K562 (cell line): Measurements from ENCODE around the gene ZCCHC3. TPM values are rescaled to one million over a fixed set of nuclear protein-coding genes. Genes with fewer than 3 reads are reported as not detected.

Experiments
- ATF7 ChIP-seq: fragments of 450-650 bp; IDR thresholded peaks from 2 replicates; pipeline ENCODE4 v1.7.1; 2014; ENCODE audit warnings: mild to moderate bottlenecking, moderate library complexity
- ERF ChIP-seq: fragments of 450-650 bp; formaldehyde crosslinking; IDR thresholded peaks from 2 replicates; pipeline ENCODE4 v1.4.0; 2020; ENCODE audit warnings: mild to moderate bottlenecking, mixed read lengths
- ETS2 ChIP-seq: IDR thresholded peaks from 2 replicates; pipeline ENCODE4 v1.6.1; 2016; ENCODE audit warnings: borderline replicate concordance, missing genetic modification characterization, mild to moderate bottlenecking, moderate library complexity, missing compliant biosample characterization; ENCODE audit not compliant: poor library complexity, severe bottlenecking
- FOXJ3 ChIP-seq: sonication (generic); formaldehyde crosslinking; IDR thresholded peaks from 2 replicates; pipeline ENCODE4 v1.4.0; 2020; ENCODE audit warnings: mild to moderate bottlenecking, missing genetic modification reagents
- ILF3 ChIP-seq: fragments of 450-650 bp; IDR thresholded peaks from 2 replicates; pipeline ENCODE4 v1.6.1; 2018; ENCODE audit warnings: antibody characterized with exemption, mild to moderate bottlenecking, moderate library complexity, borderline replicate concordance
- MLX ChIP-seq, 2 experiments: fragments of 450-650 bp in 1 of 2; sonication (generic) in 1 of 2; formaldehyde crosslinking; conservative IDR thresholded peaks; 2 replicates each; pipeline versions ENCODE4 v1.4.0 to v1.8.1; 2020 to 2022; ENCODE audit warnings: mild to moderate bottlenecking in 1 of 2, missing genetic modification reagents in 1 of 2
- MXD1 ChIP-seq: fragments of 250-450 bp; sonication (Bioruptor Pico); IDR thresholded peaks from 2 replicates; pipeline ENCODE4 v1.8.0; 2021; ENCODE audit warnings: borderline replicate concordance, mild to moderate bottlenecking, moderate library complexity; ENCODE audit not compliant: poor library complexity, severe bottlenecking
- NFIC ChIP-seq: fragments of 450-650 bp; IDR thresholded peaks from 2 replicates; pipeline ENCODE4 v1.6.1; 2017; ENCODE audit warnings: mild to moderate bottlenecking, inconsistent platforms
- PHF20 ChIP-seq: fragments of 450-650 bp; IDR thresholded peaks from 2 replicates; pipeline ENCODE4 v1.6.1; 2018; ENCODE audit not compliant: partially characterized antibody
- POLR2B ChIP-seq: fragments of 450-650 bp; IDR thresholded peaks from 2 replicates; pipeline ENCODE4 v1.6.1; 2018; ENCODE audit warnings: low read depth; ENCODE audit not compliant: partially characterized antibody
- POLR2H ChIP-seq: IDR thresholded peaks from 2 replicates; pipeline ENCODE4 v1.6.1; 2016; ENCODE audit warnings: missing genetic modification characterization, low read depth, mild to moderate bottlenecking, control low read depth, missing compliant biosample characterization, moderate library complexity
- PURB ChIP-seq: sonication (generic); formaldehyde crosslinking; IDR thresholded peaks from 2 replicates; pipeline ENCODE4 v1.9.0; 2021; ENCODE audit warnings: low read depth, mild to moderate bottlenecking, missing genetic modification reagents
- RBM25 ChIP-seq: fragments of 200-400 bp; formaldehyde crosslinking; IDR thresholded peaks from 2 replicates; pipeline ENCODE4 v1.6.1; 2018; ENCODE audit warnings: low read length, low read depth, moderate library complexity; ENCODE audit not compliant: severe bottlenecking
- SMAD1 ChIP-seq: fragments of 150-350 bp; IDR thresholded peaks from 2 replicates; pipeline ENCODE4 v1.6.1; 2014; ENCODE audit warnings: low read length, low read depth; ENCODE audit not compliant: partially characterized antibody
- TCFL5 ChIP-seq: fragments of 250-450 bp; sonication (Bioruptor Pico); conservative IDR thresholded peaks from 2 replicates; pipeline ENCODE4 v1.6.1; 2021; ENCODE audit warnings: mild to moderate bottlenecking, moderate library complexity, matching md5 sums
- ZFP30 ChIP-seq: fragments of 250-450 bp; sonication (Bioruptor Pico); IDR thresholded peaks from 2 replicates; pipeline ENCODE4 v1.8.0; 2022; ENCODE audit warnings: moderate library complexity, mild to moderate bottlenecking, inconsistent platforms, borderline replicate concordance
- ZNF239 ChIP-seq: fragments of 250-450 bp; sonication (Bioruptor Pico); IDR thresholded peaks from 2 replicates; pipeline ENCODE4 v1.4.0; 2020; ENCODE audit warnings: mild to moderate bottlenecking
- ZNF644 ChIP-seq: fragments of 200-800 bp; sonication (Bioruptor generic); IDR thresholded peaks from 2 replicates; pipeline ENCODE4 v1.6.1; 2016; ENCODE audit warnings: low read depth, missing genetic modification characterization, missing compliant biosample characterization
- ZNF785 ChIP-seq: fragments of 250-450 bp; sonication (Bioruptor Pico); IDR thresholded peaks from 2 replicates; pipeline ENCODE4 v1.4.0; 2020; ENCODE audit warnings: mild to moderate bottlenecking
- polyA plus RNA-seq, 8 experiments: library from polyadenylated mRNA; depleted of rRNA in 4 of 8; stranded (reverse) in 5 of 8; unstranded in 3 of 8; fragments of >200 nt; fragmentation: Nextera tagmentation in 2 of 8; fragmentation: Illumina TruSeq in 1 of 8; extraction: Ambion mirVana in 2 of 8; extraction: Trizol in 1 of 8; gene quantifications; 2 replicates each; pipeline versions ENCODE4 v1.2.1 to v1.2.3, GENCODE V29; 2011 to 2014; ENCODE audit warnings: inconsistent platforms in 1 of 8, missing spikeins in 1 of 8
- total RNA-seq, 7 experiments: library from RNA; depleted of rRNA in 6 of 7; stranded (reverse); fragments of >200 nt in 6 of 7; fragmentation: Illumina TruSeq in 2 of 7; extraction: Trizol in 2 of 7; gene quantifications; 2 replicates each; pipeline versions ENCODE4 v1.2.1 to v1.2.3, GENCODE V29; 2011 to 2021; ENCODE audit warnings: low replicate concordance in 1 of 7
- TF ChIP-seq, protein P1 (sequence below), 3 experiments: fragments of 200-800 bp in 1 of 3; fragments of 250-450 bp in 1 of 3; fragments of 450-650 bp in 1 of 3; sonication (Bioruptor Pico) in 1 of 3; sonication (Bioruptor generic) in 1 of 3; formaldehyde crosslinking in 1 of 3; IDR thresholded peaks; 2 replicates each; pipeline versions ENCODE4 v1.6.1 to v1.8.0; 2016 to 2022; ENCODE audit warnings: mild to moderate bottlenecking in 2 of 3, missing genetic modification characterization in 2 of 3, missing compliant biosample characterization in 1 of 3, moderate library complexity in 1 of 3
- TF ChIP-seq, protein P2 (sequence below): fragments of 250-450 bp; sonication (Bioruptor Pico); IDR thresholded peaks from 2 replicates; pipeline ENCODE4 v1.4.0; 2020; ENCODE audit warnings: borderline replicate concordance

ZCCHC3 gene
- total and polyA plus RNA-seq, 9 of the 15 experiments (the other 6 are each of a cell fraction or from before 2014, with no cell fraction given), result 2.8 to 23.3 (median 16.5) TPM

GRCh38 chr20:324177-325044, 27.0 kb downstream of the ZCCHC3 start (continued):
- TF ChIP-seq ZNF644 (no peak), ATF7 (no peak), ZNF239 (CRISPR knock-in tag) (no peak), ZNF785 (CRISPR knock-in tag) (no peak), SMAD1 (no peak), RBM25 (no peak), ZFP30 (CRISPR knock-in tag) (no peak), POLR2B (no peak), ILF3 (no peak), TCFL5 (CRISPR knock-in tag) (no peak), MLX (CRISPR knock-in tag; conservative IDR thresholded peaks at IDR 0.05) (no peak), FOXJ3 (no peak), POLR2H (tag) (no peak), PHF20 (no peak), PURB (CRISPR knock-in tag) (no peak), ETS2 (tag) (no peak), ERF (CRISPR knock-in tag) (no peak), NFIC (peak; percentile 48; the same call in 1 of the 2 replicates), MXD1 (CRISPR knock-in tag) (peak; percentile 68)
- TF ChIP-seq, protein P1, sequence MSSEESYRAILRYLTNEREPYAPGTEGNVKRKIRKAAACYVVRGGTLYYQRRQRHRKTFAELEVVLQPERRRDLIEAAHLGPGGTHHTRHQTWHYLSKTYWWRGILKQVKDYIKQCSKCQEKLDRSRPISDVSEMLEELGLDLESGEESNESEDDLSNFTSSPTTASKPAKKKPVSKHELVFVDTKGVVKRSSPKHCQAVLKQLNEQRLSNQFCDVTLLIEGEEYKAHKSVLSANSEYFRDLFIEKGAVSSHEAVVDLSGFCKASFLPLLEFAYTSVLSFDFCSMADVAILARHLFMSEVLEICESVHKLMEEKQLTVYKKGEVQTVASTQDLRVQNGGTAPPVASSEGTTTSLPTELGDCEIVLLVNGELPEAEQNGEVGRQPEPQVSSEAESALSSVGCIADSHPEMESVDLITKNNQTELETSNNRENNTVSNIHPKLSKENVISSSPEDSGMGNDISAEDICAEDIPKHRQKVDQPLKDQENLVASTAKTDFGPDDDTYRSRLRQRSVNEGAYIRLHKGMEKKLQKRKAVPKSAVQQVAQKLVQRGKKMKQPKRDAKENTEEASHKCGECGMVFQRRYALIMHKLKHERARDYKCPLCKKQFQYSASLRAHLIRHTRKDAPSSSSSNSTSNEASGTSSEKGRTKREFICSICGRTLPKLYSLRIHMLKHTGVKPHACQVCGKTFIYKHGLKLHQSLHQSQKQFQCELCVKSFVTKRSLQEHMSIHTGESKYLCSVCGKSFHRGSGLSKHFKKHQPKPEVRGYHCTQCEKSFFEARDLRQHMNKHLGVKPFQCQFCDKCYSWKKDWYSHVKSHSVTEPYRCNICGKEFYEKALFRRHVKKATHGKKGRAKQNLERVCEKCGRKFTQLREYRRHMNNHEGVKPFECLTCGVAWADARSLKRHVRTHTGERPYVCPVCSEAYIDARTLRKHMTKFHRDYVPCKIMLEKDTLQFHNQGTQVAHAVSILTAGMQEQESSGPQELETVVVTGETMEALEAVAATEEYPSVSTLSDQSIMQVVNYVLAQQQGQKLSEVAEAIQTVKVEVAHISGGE (CRISPR knock-in tag; IDR thresholded peaks at IDR 0.05), result no peak
- TF ChIP-seq, protein P2, sequence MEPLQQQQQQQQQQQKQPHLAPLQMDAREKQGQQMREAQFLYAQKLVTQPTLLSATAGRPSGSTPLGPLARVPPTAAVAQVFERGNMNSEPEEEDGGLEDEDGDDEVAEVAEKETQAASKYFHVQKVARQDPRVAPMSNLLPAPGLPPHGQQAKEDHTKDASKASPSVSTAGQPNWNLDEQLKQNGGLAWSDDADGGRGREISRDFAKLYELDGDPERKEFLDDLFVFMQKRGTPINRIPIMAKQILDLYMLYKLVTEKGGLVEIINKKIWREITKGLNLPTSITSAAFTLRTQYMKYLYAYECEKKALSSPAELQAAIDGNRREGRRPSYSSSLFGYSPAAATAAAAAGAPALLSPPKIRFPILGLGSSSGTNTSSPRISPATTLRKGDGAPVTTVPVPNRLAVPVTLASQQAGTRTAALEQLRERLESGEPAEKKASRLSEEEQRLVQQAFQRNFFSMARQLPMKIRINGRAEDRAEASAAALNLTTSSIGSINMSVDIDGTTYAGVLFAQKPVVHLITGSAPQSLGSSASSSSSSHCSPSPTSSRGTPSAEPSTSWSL (CRISPR knock-in tag), result no peak
